ENCODE measurements around the gene MAN1C1. TPM values are rescaled to one million over a fixed set of nuclear protein-coding genes. Genes with fewer than 3 reads are reported as not detected.

Gene MAN1C1
- total RNA-seq, 1 experiment from 2014 or later = 1.5 TPM

DNA sequence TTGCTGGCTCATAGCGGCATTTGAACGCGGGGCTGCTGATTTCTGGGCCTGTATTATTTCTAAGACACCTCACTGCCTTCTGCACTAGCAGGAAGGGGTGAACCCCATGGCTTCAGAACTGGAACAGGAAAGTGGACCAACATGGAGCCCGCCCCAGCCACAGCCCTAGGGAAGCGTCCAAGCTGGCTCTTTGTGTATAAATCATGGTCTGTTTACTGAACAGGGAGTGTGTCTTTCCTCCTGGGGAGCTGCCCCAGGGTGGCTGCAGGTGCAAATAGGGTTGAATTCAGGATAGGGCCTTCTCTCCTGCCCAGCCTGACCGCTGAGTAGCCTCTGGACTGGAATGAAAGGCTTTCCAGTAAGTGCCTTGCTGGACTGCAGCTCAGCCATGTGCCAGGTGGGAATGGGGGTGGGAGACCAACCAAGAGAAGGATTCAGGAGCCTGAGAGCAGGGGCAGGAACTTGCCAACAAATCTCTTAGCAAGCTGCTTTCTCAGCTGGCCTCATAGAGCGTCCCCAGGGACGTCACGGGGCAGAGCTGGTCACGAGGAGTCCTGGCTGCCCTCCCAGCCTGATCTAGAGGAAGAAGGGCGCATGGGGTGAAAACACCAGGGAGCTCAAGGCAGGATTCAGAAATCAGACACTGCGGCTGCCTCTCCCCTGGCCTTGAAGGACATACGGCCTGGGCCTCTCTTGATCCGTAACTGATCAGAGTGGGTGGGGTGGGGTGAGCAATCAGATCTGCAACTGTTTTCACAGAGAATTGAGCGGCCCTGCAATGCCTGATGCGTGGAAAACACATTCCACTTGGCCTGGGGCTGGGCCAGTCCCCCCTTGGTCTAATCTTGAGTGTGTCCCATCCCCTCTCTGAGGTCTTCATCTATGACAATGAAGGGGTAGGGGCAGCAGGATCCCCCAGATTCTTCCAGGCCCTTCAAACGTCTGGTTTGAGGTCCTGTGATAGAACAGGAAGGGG, 126.9 kb downstream of the MAN1C1 start:
- Histone ChIP-seq H3K36me3 (ENCODE audit: control insufficient read depth, insufficient read depth, low read length) (no peaks in the 10 kb centered on the region), H3K4me3 (ENCODE audit: low read depth in 2 of 2, low read length in 2 of 2) (no peak overlapping the region), H3K4me1 (ENCODE audit: control insufficient read depth, insufficient read depth, low read length) (peaks cover 5% of the 10 kb centered on the region; the same call in 1 of the 2 replicates), H3K27ac (ENCODE audit: low read length) (no peak overlapping the region), H3K9me3 (ENCODE audit: control insufficient read depth, insufficient read depth, low read depth, low read length) (no peaks in the 10 kb centered on the region), H3K27me3 (ENCODE audit: control insufficient read depth, insufficient read depth, low read length) (no peaks in the 10 kb centered on the region)
- intact Hi-C loops (cut with micrococcal nuclease; ENCODE audit: unreplicated experiment) = no loop called here
- no TSS peak for BruUV-seq (replicated peaks)
- TF ChIP-seq SIN3A (IDR thresholded peaks at IDR 0.05; ENCODE audit: borderline replicate concordance, insufficient read depth, low read depth, low read length) = no peak
- TF ChIP-seq, protein P1, sequence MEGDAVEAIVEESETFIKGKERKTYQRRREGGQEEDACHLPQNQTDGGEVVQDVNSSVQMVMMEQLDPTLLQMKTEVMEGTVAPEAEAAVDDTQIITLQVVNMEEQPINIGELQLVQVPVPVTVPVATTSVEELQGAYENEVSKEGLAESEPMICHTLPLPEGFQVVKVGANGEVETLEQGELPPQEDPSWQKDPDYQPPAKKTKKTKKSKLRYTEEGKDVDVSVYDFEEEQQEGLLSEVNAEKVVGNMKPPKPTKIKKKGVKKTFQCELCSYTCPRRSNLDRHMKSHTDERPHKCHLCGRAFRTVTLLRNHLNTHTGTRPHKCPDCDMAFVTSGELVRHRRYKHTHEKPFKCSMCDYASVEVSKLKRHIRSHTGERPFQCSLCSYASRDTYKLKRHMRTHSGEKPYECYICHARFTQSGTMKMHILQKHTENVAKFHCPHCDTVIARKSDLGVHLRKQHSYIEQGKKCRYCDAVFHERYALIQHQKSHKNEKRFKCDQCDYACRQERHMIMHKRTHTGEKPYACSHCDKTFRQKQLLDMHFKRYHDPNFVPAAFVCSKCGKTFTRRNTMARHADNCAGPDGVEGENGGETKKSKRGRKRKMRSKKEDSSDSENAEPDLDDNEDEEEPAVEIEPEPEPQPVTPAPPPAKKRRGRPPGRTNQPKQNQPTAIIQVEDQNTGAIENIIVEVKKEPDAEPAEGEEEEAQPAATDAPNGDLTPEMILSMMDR (IDR thresholded peaks at IDR 0.05) = no peak
- TF ChIP-seq, protein P2, sequence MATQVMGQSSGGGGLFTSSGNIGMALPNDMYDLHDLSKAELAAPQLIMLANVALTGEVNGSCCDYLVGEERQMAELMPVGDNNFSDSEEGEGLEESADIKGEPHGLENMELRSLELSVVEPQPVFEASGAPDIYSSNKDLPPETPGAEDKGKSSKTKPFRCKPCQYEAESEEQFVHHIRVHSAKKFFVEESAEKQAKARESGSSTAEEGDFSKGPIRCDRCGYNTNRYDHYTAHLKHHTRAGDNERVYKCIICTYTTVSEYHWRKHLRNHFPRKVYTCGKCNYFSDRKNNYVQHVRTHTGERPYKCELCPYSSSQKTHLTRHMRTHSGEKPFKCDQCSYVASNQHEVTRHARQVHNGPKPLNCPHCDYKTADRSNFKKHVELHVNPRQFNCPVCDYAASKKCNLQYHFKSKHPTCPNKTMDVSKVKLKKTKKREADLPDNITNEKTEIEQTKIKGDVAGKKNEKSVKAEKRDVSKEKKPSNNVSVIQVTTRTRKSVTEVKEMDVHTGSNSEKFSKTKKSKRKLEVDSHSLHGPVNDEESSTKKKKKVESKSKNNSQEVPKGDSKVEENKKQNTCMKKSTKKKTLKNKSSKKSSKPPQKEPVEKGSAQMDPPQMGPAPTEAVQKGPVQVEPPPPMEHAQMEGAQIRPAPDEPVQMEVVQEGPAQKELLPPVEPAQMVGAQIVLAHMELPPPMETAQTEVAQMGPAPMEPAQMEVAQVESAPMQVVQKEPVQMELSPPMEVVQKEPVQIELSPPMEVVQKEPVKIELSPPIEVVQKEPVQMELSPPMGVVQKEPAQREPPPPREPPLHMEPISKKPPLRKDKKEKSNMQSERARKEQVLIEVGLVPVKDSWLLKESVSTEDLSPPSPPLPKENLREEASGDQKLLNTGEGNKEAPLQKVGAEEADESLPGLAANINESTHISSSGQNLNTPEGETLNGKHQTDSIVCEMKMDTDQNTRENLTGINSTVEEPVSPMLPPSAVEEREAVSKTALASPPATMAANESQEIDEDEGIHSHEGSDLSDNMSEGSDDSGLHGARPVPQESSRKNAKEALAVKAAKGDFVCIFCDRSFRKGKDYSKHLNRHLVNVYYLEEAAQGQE (IDR thresholded peaks at IDR 0.05; ENCODE audit: insufficient read depth in 1 of 2, low read depth in 2 of 2, low read length in 1 of 2) = no peak
- no peak for TF ChIP-seq POLR2AphosphoS5 (IDR thresholded peaks at IDR 0.05; ENCODE audit: low read depth, low read length)
- TF ChIP-seq TCF7L2 (IDR thresholded peaks at IDR 0.05; ENCODE audit: low read depth, low read length) = no peak
- no peak for DNase-seq (ENCODE audit: low read depth, low spot score)
- POLR2A ChIA-PET = interaction anchor here (0.6 kb wide), 1 partner anchor 13 kb away, joined by 5 read pairs; no protein-coding TSS in a partner anchor
- ATAC-seq = peak; percentile 24; the same call in 1 of the 2 replicates
- CTCF ChIA-PET = no interaction called here
- in situ Hi-C loops (cut with HindIII; ENCODE audit: low pct_unique_long_range_greater_than_20kb, low sequenced_read_pairs) = no loop called here

DNA sequence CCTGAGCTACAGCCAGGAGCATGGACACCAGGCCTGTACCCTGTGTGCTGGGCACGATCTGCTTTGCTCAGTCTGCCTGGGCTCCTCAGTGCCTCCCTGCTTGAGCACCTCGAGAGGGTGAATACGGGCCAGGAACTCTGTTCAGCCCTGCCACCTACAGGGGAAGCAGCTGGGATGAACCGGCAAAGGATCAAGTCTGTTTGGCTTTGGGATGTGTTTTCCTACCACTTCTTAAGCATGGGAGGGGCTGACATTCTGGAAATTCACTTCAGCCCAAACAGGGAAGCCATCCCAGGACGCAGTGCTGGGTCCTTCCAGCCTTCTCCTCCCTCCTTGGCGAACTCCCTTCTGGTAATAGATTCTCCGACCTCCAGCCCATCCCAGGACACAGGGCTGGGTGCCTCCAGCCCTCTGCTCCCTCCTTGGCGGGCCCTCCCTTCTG, 127.6 kb downstream of the MAN1C1 start:
- peak; percentile 10 for DNase-seq (ENCODE audit: low read depth, low spot score)
- in situ Hi-C loops (cut with HindIII; ENCODE audit: low pct_unique_long_range_greater_than_20kb, low sequenced_read_pairs) = no loop called here
- H3K9me3 ChIP-seq (ENCODE audit: control insufficient read depth, insufficient read depth, low read depth, low read length) = no peaks in the 10 kb centered on the region
- CTCF ChIA-PET = no interaction called here
- peaks cover 5% of the 10 kb centered on the region for H3K4me1 ChIP-seq (ENCODE audit: control insufficient read depth, insufficient read depth, low read length)
- TF ChIP-seq, protein P1 (IDR thresholded peaks at IDR 0.05) = no peak; the same call in 1 of the 2 replicates
- TF ChIP-seq, protein P2 (IDR thresholded peaks at IDR 0.05; ENCODE audit: insufficient read depth in 1 of 2, low read depth in 2 of 2, low read length in 1 of 2) = no peak
- TF ChIP-seq SIN3A (IDR thresholded peaks at IDR 0.05; ENCODE audit: borderline replicate concordance, insufficient read depth, low read depth, low read length) (no peak), TCF7L2 (IDR thresholded peaks at IDR 0.05; ENCODE audit: low read depth, low read length) (no peak), POLR2AphosphoS5 (IDR thresholded peaks at IDR 0.05; ENCODE audit: low read depth, low read length) (no peak)
- H3K4me3 ChIP-seq (ENCODE audit: low read depth in 2 of 2, low read length in 2 of 2) = no peak overlapping the region
- no peaks in the 10 kb centered on the region for H3K36me3 ChIP-seq (ENCODE audit: control insufficient read depth, insufficient read depth, low read length)
- no TSS peak for BruUV-seq (replicated peaks)
- POLR2A ChIA-PET = interaction anchor here (0.6 kb wide), 1 partner anchor 14 kb away, joined by 5 read pairs; no protein-coding TSS in a partner anchor
- intact Hi-C loops (cut with micrococcal nuclease; ENCODE audit: unreplicated experiment) = no loop called here
- no peak overlapping the region for H3K27ac ChIP-seq (ENCODE audit: low read length)
- ATAC-seq = peak; percentile 88
- H3K27me3 ChIP-seq (ENCODE audit: control insufficient read depth, insufficient read depth, low read length) = no peaks in the 10 kb centered on the region; the same call in 1 of the 2 replicates
